HCT116 (cell line): ENCODE measurements around the gene CLP1. TPM values are rescaled to one million over a fixed set of nuclear protein-coding genes. Genes with fewer than 3 reads are reported as not detected.

Source experiments
- ATAC-seq: fragments of 200-7000 bp; cut with Tn5 transposase; 2 replicates; pipeline ENCODE4 v1.9.1; 2020; ENCODE audit warnings: mild to moderate bottlenecking, moderate library complexity
- BruUV-seq: library from RNA; stranded (reverse); fragments of 400-500 nt; replicated peaks from 2 replicates; lab custom pipeline; 2021; lab: Mats Ljungman, UMichigan
- CTCF ChIA-PET: fragments of 300-600 bp; sonication (Branson Sonifier 250); formaldehyde crosslinking; loops from one replicate; lab custom pipeline; 2021; ENCODE audit warnings: antibody characterized with exemption; lab: Charles Lee
- POLR2A ChIA-PET: fragments of 300-600, 350-600 bp; sonication (Branson Sonifier 250); formaldehyde crosslinking; loops from one replicate; lab custom pipeline; 2021; ENCODE audit warnings: antibody characterized with exemption; lab: Charles Lee
- RAD21 ChIA-PET, 2 experiments: fragments of 300-600 bp; sonication (Branson Sonifier 250); formaldehyde crosslinking; loops; one replicate each; lab custom pipeline; 2023; ENCODE audit warnings: low total read pairs in 2 of 2; ENCODE audit not compliant: uncharacterized antibody in 2 of 2, unreplicated experiment in 2 of 2, low non-redundant PET in 1 of 2; lab: Charles Lee
- DNase-seq: peaks from one replicate; pipeline ENCODE4 v3.0.0-alpha.2; 2010; ENCODE audit warnings: low read depth, low spot score
- H2AFZ ChIP-seq: fragments of 200-600 bp; shearing (Covaris generic), sonication (generic); 2 replicates; pipeline ENCODE4 v1.6.1; 2017; ENCODE audit warnings: low read depth, mixed run types, mixed read lengths, antibody characterized with exemption, low read length; ENCODE audit not compliant: poor library complexity, severe bottlenecking
- H3K27ac ChIP-seq: 2 replicates; pipeline ENCODE4 v1.5.1; 2012; ENCODE audit warnings: low read depth, low read length
- H3K27me3 ChIP-seq: fragments of 200-600 bp; sonication (generic); 2 replicates; pipeline ENCODE4 v1.6.1; 2016; ENCODE audit warnings: mixed run types, low read length, mixed read lengths; ENCODE audit not compliant: insufficient read depth
- H3K36me3 ChIP-seq, 2 experiments: fragments of 200-500 bp in 1 of 2; fragments of 200-600 bp in 1 of 2; sonication (Bioruptor generic) in 1 of 2; sonication (generic) in 1 of 2; 2 replicates each; pipeline versions ENCODE4 v1.5.1 to v1.6.1; 2014 to 2016; ENCODE audit warnings: low read length in 2 of 2, inconsistent platforms in 1 of 2, mixed read lengths in 1 of 2, mixed run types in 1 of 2; ENCODE audit not compliant: insufficient read depth in 2 of 2, control insufficient read depth in 1 of 2
- H3K4me1 ChIP-seq, 2 experiments: fragments of 200-600 bp in 1 of 2; sonication (generic) in 1 of 2; 2 replicates each; pipeline versions ENCODE4 v1.5.1 to v1.6.1; 2012 to 2017; ENCODE audit warnings: low read length in 2 of 2, inconsistent platforms in 1 of 2, mild to moderate bottlenecking in 1 of 2, mixed read lengths in 1 of 2, mixed run types in 1 of 2, moderate library complexity in 1 of 2; ENCODE audit not compliant: insufficient read depth in 2 of 2, control insufficient read depth in 1 of 2
- H3K4me2 ChIP-seq: fragments of 200-600 bp; sonication (generic); 2 replicates; pipeline ENCODE4 v1.6.1; 2017; ENCODE audit warnings: mixed run types, low read length, mixed read lengths
- H3K4me3 ChIP-seq, 2 experiments: fragments of 200-600 bp in 1 of 2; sonication (generic) in 1 of 2; replicated peaks in 1 of 2; 2 replicates each; pipeline ENCODE4 v1.5.1; 2011 to 2016; ENCODE audit warnings: low read length in 2 of 2, control low read depth in 1 of 2, low read depth in 1 of 2, mild to moderate bottlenecking in 1 of 2, mixed read lengths in 1 of 2, mixed run types in 1 of 2
- H3K79me2 ChIP-seq: fragments of 200-600 bp; sonication (generic); 2 replicates; pipeline ENCODE4 v1.6.1; 2017; ENCODE audit warnings: mild to moderate bottlenecking, mixed run types, low read length, moderate library complexity, mixed read lengths; ENCODE audit not compliant: insufficient read depth
- H3K9ac ChIP-seq: fragments of 200-600 bp; sonication (generic); 2 replicates; pipeline ENCODE4 v1.6.1; 2016; ENCODE audit warnings: low read length, mixed read lengths
- H3K9me2 ChIP-seq: fragments of 200-600 bp; sonication (generic), shearing (Covaris generic); 2 replicates; pipeline ENCODE4 v1.6.1; 2017; ENCODE audit warnings: mixed run types, mild to moderate bottlenecking, moderate library complexity; ENCODE audit not compliant: insufficient read depth
- H3K9me3 ChIP-seq, 2 experiments: fragments of 200-500 bp in 1 of 2; fragments of 200-600 bp in 1 of 2; sonication (Bioruptor generic) in 1 of 2; sonication (generic) in 1 of 2; 2 replicates each; pipeline ENCODE4 v1.6.1; 2014 to 2017; ENCODE audit warnings: low read length in 2 of 2, mixed read lengths in 2 of 2, inconsistent platforms in 1 of 2, low read depth in 1 of 2, mild to moderate bottlenecking in 1 of 2, mixed run types in 1 of 2, moderate library complexity in 1 of 2; ENCODE audit not compliant: control insufficient read depth in 1 of 2, insufficient read depth in 1 of 2
- H4K20me1 ChIP-seq: fragments of 200-600 bp; sonication (generic), shearing (Covaris generic); 2 replicates; pipeline ENCODE4 v1.6.1; 2017; ENCODE audit warnings: mixed run types, mild to moderate bottlenecking, moderate library complexity; ENCODE audit not compliant: insufficient read depth
- EGR1 ChIP-seq: IDR thresholded peaks from 2 replicates; pipeline ENCODE4 v1.6.1; 2012; ENCODE audit warnings: low read depth
- EZH2phosphoT487 ChIP-seq: fragments of 200-600 bp; IDR thresholded peaks from 2 replicates; pipeline ENCODE4 v1.6.1; 2018; ENCODE audit warnings: antibody characterized with exemption, borderline replicate concordance
- JUND ChIP-seq: IDR thresholded peaks from 2 replicates; pipeline ENCODE4 v1.6.1; 2012
- POLR2AphosphoS5 ChIP-seq: IDR thresholded peaks from 2 replicates; pipeline ENCODE4 v1.6.1; 2011; ENCODE audit warnings: mild to moderate bottlenecking, low read depth, low read length, moderate library complexity
- RAD21 ChIP-seq: IDR thresholded peaks from 2 replicates; pipeline ENCODE4 v1.6.1; 2012; ENCODE audit warnings: low read depth, mild to moderate bottlenecking
- YY1 ChIP-seq: IDR thresholded peaks from 2 replicates; pipeline ENCODE4 v1.6.1; 2011; ENCODE audit warnings: low read length, low read depth, moderate library complexity, mild to moderate bottlenecking; ENCODE audit not compliant: insufficient replicate concordance; ENCODE audit errors: extremely low read depth
- ZFX ChIP-seq: fragments of 450-650 bp; IDR thresholded peaks from 2 replicates; pipeline ENCODE4 v1.6.1; 2017
- intact Hi-C: fragments of 100-400 bp; cut with micrococcal nuclease; formaldehyde crosslinking; loops from 2 replicates; pipeline ENCODE4 v1.10.0; 2022
- total RNA-seq: library from RNA; stranded (reverse); gene quantifications from one replicate; pipeline ENCODE4 v1.2.1, GENCODE V29; 2021; ENCODE audit not compliant: unreplicated experiment
- TF ChIP-seq, protein P1 (sequence below): IDR thresholded peaks from 2 replicates; pipeline ENCODE4 v1.6.1; 2012

Gene CLP1
- total RNA-seq, 1 experiment from 2014 or later: 17.7 TPM

DNA sequence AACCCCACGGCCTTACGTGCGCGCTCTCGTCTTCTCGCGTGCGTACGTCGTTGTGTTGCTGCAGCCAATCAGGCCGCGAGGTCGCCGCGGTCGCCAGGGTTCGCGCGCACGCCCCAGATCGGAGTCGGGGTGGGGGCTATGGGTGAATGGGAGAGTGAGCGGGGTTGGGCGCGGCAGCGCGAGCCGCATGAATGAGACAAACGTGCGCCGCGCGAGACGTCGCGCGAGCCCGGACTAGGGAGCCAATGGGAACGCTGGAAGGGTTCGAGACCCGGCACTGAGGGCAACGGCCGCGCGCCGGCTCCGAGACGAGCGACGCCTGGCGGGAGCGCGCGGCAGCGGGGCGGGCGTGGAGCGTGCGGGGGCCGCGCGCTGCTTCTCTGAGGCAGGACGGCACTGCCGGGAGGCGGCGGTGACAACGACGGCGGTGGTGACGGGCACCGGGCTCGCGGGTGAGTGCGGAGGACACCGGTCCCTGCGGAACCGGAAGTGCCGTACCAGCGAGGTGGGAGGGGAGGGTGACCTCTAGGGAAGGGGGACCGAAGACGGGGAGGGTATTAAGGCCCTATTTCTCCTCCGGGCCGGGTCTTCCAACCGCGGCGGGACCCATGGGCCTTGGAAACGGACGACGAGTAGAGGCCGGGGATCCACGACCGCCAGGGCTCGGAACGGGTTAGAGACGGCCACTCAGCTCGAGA lies 10.3 kb downstream of the CLP1 start, which contains the start of gene ZDHHC5 (continued):
- TF ChIP-seq YY1: peak; percentile 21
- 0 out of 2 replicates have a peak, but pooled peaks have one; percentile 36 for TF ChIP-seq EGR1
- no peak for TF ChIP-seq EZH2phosphoT487
- TF ChIP-seq JUND: no peak; the same call in 1 of the 2 replicates
- TF ChIP-seq, protein P1, sequence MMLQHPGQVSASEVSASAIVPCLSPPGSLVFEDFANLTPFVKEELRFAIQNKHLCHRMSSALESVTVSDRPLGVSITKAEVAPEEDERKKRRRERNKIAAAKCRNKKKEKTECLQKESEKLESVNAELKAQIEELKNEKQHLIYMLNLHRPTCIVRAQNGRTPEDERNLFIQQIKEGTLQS: no peak
- TF ChIP-seq POLR2AphosphoS5: peak; percentile 93
- no peak for TF ChIP-seq RAD21
- TF ChIP-seq, all 23 proteins: peak for 12

DNA sequence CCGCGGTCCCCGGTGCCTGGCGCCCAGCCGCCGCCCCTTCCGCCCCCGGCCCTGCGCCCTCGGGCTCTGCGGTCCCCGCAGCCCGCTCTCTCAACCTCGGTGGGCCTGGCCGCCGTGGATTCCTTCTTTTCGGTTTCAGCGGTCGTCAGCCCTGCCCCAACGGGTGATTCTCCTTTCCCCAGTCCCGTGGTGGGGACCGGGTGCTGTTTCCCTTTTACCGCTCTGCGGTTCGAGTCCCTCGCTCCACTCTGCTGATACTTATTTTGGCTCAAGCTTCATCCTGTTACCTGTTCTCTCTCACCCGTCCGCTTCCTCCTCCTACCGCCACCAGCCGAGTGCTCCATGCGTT lies 10.8 kb downstream of the CLP1 start:
- no peaks in the 10 kb centered on the region for H3K9me2 ChIP-seq
- no TSS peak for BruUV-seq
- H3K27me3 ChIP-seq: no peaks in the 10 kb centered on the region
- H3K4me1 ChIP-seq: peaks cover 9 to 19% of the 10 kb centered on the region in 2 experiments
- peaks cover 54% of the 10 kb centered on the region for H3K79me2 ChIP-seq
- RAD21 ChIA-PET: no interaction called here
- TF ChIP-seq ZFX: peak; percentile 69; the same call in 1 of the 2 replicates
- no peak for TF ChIP-seq YY1
- TF ChIP-seq, all 23 proteins: peak for 1
- DNase-seq: no peak
- Histone ChIP-seq H2AFZ (no peak overlapping the region), H3K9ac (peak overlapping the region; percentile 92), H3K4me3 (peak overlapping the region; percentile 85 to 97), H3K36me3 (peaks cover 11 to 21% of the 10 kb centered on the region in 2 experiments), H3K9me3 (no peaks in the 10 kb centered on the region), H4K20me1 (no peaks in the 10 kb centered on the region), H3K4me2 (peak overlapping the region; percentile 76), H3K27ac (peak overlapping the region; percentile 93)
- CTCF ChIA-PET: interaction anchor here (0.9 kb wide), 1 partner anchor 323 kb away, joined by 3 read pairs; no protein-coding TSS in a partner anchor
- peak; percentile 15 for ATAC-seq
- POLR2A ChIA-PET: no interaction called here
- intact Hi-C loops: loop anchor here (5.0 to 10.0 kb wide), 3 partner anchors 134 to 1886 kb away; partner anchors contain the start of genes LPXN and ZFP91
